ENCODE measurements around the gene TAS2R5.
A peak's percentile ranks its signal among the peaks of the same experiment; 100 is the strongest.
"Not testable (repeated sequence)": the region's sequence is repeated elsewhere in the genome, so short reads cannot be mapped to it uniquely, and the experiment has no call there.

Gene TAS2R5

GRCh38 chr7:141763797-141764196 is 26.2 kb upstream of the TAS2R5 start, which contains the start of gene TAS2R3:
TSS of gene TAS2R3 (plus strand) at chr7:141764097. CDS start at chr7:141764159, 62 bp downstream.
- no peak for DNase-seq (ENCODE audit: low spot score)
- TF ChIP-seq CTCF (IDR thresholded peaks at IDR 0.05; ENCODE audit: borderline replicate concordance, control extremely low read depth, extremely low read depth, insufficient read depth, missing control alignments): no peak
- in situ Hi-C loops (cut with MboI; ENCODE audit: low sequenced_read_pairs, unreplicated experiment): no loop called here

GRCh38 chr7:141770083-141770583 is 19.9 kb upstream of the TAS2R5 start:
- DNase-seq (ENCODE audit: low spot score); in situ Hi-C loops (cut with MboI; ENCODE audit: low sequenced_read_pairs, unreplicated experiment): not testable (repeated sequence)

- TF ChIP-seq CTCF (IDR thresholded peaks at IDR 0.05; ENCODE audit: borderline replicate concordance, control extremely low read depth, extremely low read depth, insufficient read depth, missing control alignments): no peak
- in situ Hi-C loops (cut with MboI; ENCODE audit: low sequenced_read_pairs, unreplicated experiment): no loop called here
- no peak for DNase-seq (ENCODE audit: low spot score)
These were observed 13.6 kb upstream of the TAS2R5 start, which contains the start of gene TAS2R4 for GRCh38 chr7:141776374-141776773. TSS of gene TAS2R4 (plus strand) at chr7:141776674. CDS start at chr7:141778489, 1,815 bp downstream.

GRCh38 chr7:141785706-141786552 is 4.1 kb upstream of the TAS2R5 start:
- DNase-seq (ENCODE audit: low spot score): peak; percentile 75

GRCh38 chr7:141788296-141788695 is 1.7 kb upstream of the TAS2R5 start:
- no peak for DNase-seq (ENCODE audit: low spot score)
- in situ Hi-C loops (cut with MboI; ENCODE audit: low sequenced_read_pairs, unreplicated experiment): no loop called here
- no peak for TF ChIP-seq CTCF (IDR thresholded peaks at IDR 0.05; ENCODE audit: borderline replicate concordance, control extremely low read depth, extremely low read depth, insufficient read depth, missing control alignments)

More at GRCh38 chr7:141785706-141786552, 4.1 kb upstream of the TAS2R5 start:
- peak; percentile 62 for TF ChIP-seq CTCF (IDR thresholded peaks at IDR 0.05; ENCODE audit: borderline replicate concordance, control extremely low read depth, extremely low read depth, insufficient read depth, missing control alignments)
- in situ Hi-C loops (cut with MboI; ENCODE audit: low sequenced_read_pairs, unreplicated experiment): no loop called here

GRCh38 chr7:141792526-141792925 is 2.5 kb downstream of the TAS2R5 start:
- in situ Hi-C loops (cut with MboI; ENCODE audit: low sequenced_read_pairs, unreplicated experiment): no loop called here
- DNase-seq (ENCODE audit: low spot score): no peak
- no peak for TF ChIP-seq CTCF (IDR thresholded peaks at IDR 0.05; ENCODE audit: borderline replicate concordance, control extremely low read depth, extremely low read depth, insufficient read depth, missing control alignments)

- TF ChIP-seq CTCF (IDR thresholded peaks at IDR 0.05; ENCODE audit: borderline replicate concordance, control extremely low read depth, extremely low read depth, insufficient read depth, missing control alignments): no peak
- in situ Hi-C loops (cut with MboI; ENCODE audit: low sequenced_read_pairs, unreplicated experiment): no loop called here
- DNase-seq (ENCODE audit: low spot score): no peak
These were observed 30.1 kb downstream of the TAS2R5 start for GRCh38 chr7:141820067-141820466.

- in situ Hi-C loops (cut with MboI; ENCODE audit: low sequenced_read_pairs, unreplicated experiment); DNase-seq (ENCODE audit: low spot score): not testable (repeated sequence)
These were observed 32.4 kb downstream of the TAS2R5 start for GRCh38 chr7:141822432-141822831.

All from GM13976 (cell line).